CD4-positive, alpha-beta memory T cell (primary cell): ENCODE results near the gene ERBB4. TPM values are rescaled to one million over a fixed set of nuclear protein-coding genes. Genes with fewer than 3 reads are reported as not detected.
A peak's percentile ranks its signal among the peaks of the same experiment; 100 is the strongest.

Experiments
- CTCF ChIA-PET: fragments of 350-600 bp; sonication (Branson Sonifier 250); formaldehyde crosslinking; loops from one replicate; lab custom pipeline; 2021; ENCODE audit warnings: inconsistent platforms; ENCODE audit not compliant: partially characterized antibody; lab: Charles Lee
- POLR2A ChIA-PET: fragments of 350-600 bp; sonication (Branson Sonifier 250); formaldehyde crosslinking; loops from one replicate; lab custom pipeline; 2021; ENCODE audit not compliant: partially characterized antibody; lab: Charles Lee
- DNase-seq, 5 donors: peaks; one replicate each; pipeline versions ENCODE4 v3.0.0 to v3.0.0-alpha.2; 2020 to 2022; ENCODE audit warnings: mixed read lengths in 1 of 5
- H3K27ac ChIP-seq: one replicate; pipeline ENCODE4 v1.7.0; 2013; ENCODE audit warnings: low read depth, low read length
- H3K27me3 ChIP-seq: 2 replicates; pipeline ENCODE4 v1.7.0; 2013; ENCODE audit warnings: mild to moderate bottlenecking, low read length, moderate library complexity; ENCODE audit not compliant: insufficient read depth
- H3K36me3 ChIP-seq: 2 replicates; pipeline ENCODE4 v1.7.0; 2013; ENCODE audit warnings: mild to moderate bottlenecking, low read length, moderate library complexity; ENCODE audit not compliant: insufficient read depth
- H3K4me1 ChIP-seq: 2 replicates; pipeline ENCODE4 v1.7.0; 2013; ENCODE audit warnings: mild to moderate bottlenecking, low read length, moderate library complexity; ENCODE audit not compliant: insufficient read depth
- H3K4me3 ChIP-seq, 2 donors: one replicate each; pipeline ENCODE4 v1.7.0; 2013; ENCODE audit warnings: low read length in 2 of 2, mild to moderate bottlenecking in 1 of 2
- H3K9me3 ChIP-seq, 2 donors: one replicate each; pipeline ENCODE4 v1.7.0; 2013; ENCODE audit warnings: low read length in 2 of 2, control low read depth in 1 of 2; ENCODE audit not compliant: control insufficient read depth in 1 of 2
- H3K27ac Mint-ChIP-seq, 7 donors: one replicate each; pipeline ENCODE4 v1.8.0; 2020 to 2021; ENCODE audit warnings: mixed read lengths in 7 of 7, mild to moderate bottlenecking in 6 of 7, inconsistent platforms in 3 of 7, moderate library complexity in 3 of 7
- H3K27me3 Mint-ChIP-seq, 2 donors: one replicate each; pipeline ENCODE4 v1.8.0; 2020 to 2021; ENCODE audit warnings: mixed read lengths in 2 of 2
- H3K36me3 Mint-ChIP-seq, 2 donors: one replicate each; pipeline ENCODE4 v1.8.0; 2020 to 2021; ENCODE audit warnings: mixed read lengths in 2 of 2, inconsistent platforms in 1 of 2, mild to moderate bottlenecking in 1 of 2
- H3K4me1 Mint-ChIP-seq, 4 donors: one replicate each; pipeline ENCODE4 v1.8.0; 2020 to 2021; ENCODE audit warnings: mixed read lengths in 4 of 4, mild to moderate bottlenecking in 1 of 4
- H3K4me3 Mint-ChIP-seq, 8 donors: one replicate each; pipeline ENCODE4 v1.8.0; 2020 to 2021; ENCODE audit warnings: mixed read lengths in 8 of 8, mild to moderate bottlenecking in 7 of 8, moderate library complexity in 6 of 8, inconsistent platforms in 3 of 8
- H3K9me3 Mint-ChIP-seq, 8 donors: one replicate each; pipeline ENCODE4 v1.8.0; 2020 to 2021; ENCODE audit warnings: mixed read lengths in 8 of 8, mild to moderate bottlenecking in 5 of 8, inconsistent platforms in 3 of 8, moderate library complexity in 1 of 8
- intact Hi-C: fragments of 100-400 bp; cut with micrococcal nuclease; formaldehyde crosslinking; loops from one replicate; pipeline ENCODE4 v1.15.1; 2023
- polyA plus RNA-seq, 2 donors: library from polyadenylated mRNA; unstranded; fragments of 300-500 nt; fragmentation: Illumina TruSeq; gene quantifications; one replicate each; pipeline ENCODE4 v1.2.3, GENCODE V29; 2021
- total RNA-seq, 2 experiments: library from RNA; stranded (reverse); gene quantifications; one replicate each; pipeline ENCODE4 v1.2.3, GENCODE V29; 2021

ERBB4 gene
- total and polyA plus RNA-seq, 4 experiments from 2014 or later: not detected

- DNase-seq: no peak
- CTCF ChIA-PET: no interaction called here
- Histone ChIP-seq H3K4me3 (no peak overlapping the region), H3K4me1 (no peaks in the 10 kb centered on the region), H3K27ac (no peak overlapping the region), H3K36me3 (no peaks in the 10 kb centered on the region), H3K9me3 (no peaks in the 10 kb centered on the region), H3K27me3 (no peaks in the 10 kb centered on the region)
- intact Hi-C loops: no loop called here
- H3K36me3 Mint-ChIP-seq: no peaks in the 10 kb centered on the region
- no peak overlapping the region for H3K27ac Mint-ChIP-seq
- H3K9me3 Mint-ChIP-seq: peaks cover 0 to 8% (median 3%) of the 10 kb centered on the region in 8 donors
- peak overlapping the region in 5 of 8 donors; percentile 9 to 67 (median 39) for H3K4me3 Mint-ChIP-seq
- POLR2A ChIA-PET: no interaction called here
- H3K27me3 Mint-ChIP-seq: peaks cover 29% of the 10 kb centered on the region in 2 donors
- H3K4me1 Mint-ChIP-seq: peaks cover 3 to 14% (median 7%) of the 10 kb centered on the region in 4 donors
Measured at GRCh38 chr2:212535996-212536816, 2.4 kb downstream of the ERBB4 start.

GRCh38 chr2:212534336-212534735 lies 4.3 kb downstream of the ERBB4 start:
- no peak overlapping the region for H3K4me3 Mint-ChIP-seq

DNA sequence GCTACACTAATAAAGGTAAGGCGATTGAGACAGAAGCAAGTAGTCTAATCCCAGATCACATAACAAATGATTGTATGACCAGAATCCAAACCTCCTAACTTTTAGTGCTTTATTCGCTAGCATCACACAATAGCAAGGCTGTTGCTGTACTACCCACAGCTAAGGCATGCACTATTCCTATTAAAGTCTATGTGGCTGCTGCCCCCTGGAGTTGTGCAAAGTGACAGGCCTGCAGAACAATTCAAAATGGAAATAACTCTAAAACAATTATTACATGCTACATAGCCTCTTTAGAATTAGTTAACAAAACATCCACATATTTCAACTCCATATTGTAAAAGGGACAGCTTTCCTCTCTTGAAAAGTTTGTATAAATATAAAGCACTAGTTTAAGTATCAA lies 6.0 kb downstream of the ERBB4 start:
- Histone ChIP-seq H3K4me1 (no peaks in the 10 kb centered on the region), H3K27ac (no peak overlapping the region), H3K9me3 (no peaks in the 10 kb centered on the region), H3K27me3 (no peaks in the 10 kb centered on the region), H3K36me3 (no peaks in the 10 kb centered on the region), H3K4me3 (no peak overlapping the region)
- H3K27me3 Mint-ChIP-seq: peaks cover 20% of the 10 kb centered on the region in 2 donors
- H3K4me1 Mint-ChIP-seq: peaks cover 3 to 9% (median 4%) of the 10 kb centered on the region in 4 donors
- POLR2A ChIA-PET: no interaction called here
- no peak overlapping the region for H3K4me3 Mint-ChIP-seq
- H3K9me3 Mint-ChIP-seq: peaks cover 0 to 4% (median 0%) of the 10 kb centered on the region in 8 donors
- DNase-seq: no peak
- CTCF ChIA-PET: no interaction called here
- intact Hi-C loops: no loop called here
- H3K36me3 Mint-ChIP-seq: no peaks in the 10 kb centered on the region
- H3K27ac Mint-ChIP-seq: no peak overlapping the region

More at GRCh38 chr2:212534336-212534735, 4.3 kb downstream of the ERBB4 start:
- H3K36me3 Mint-ChIP-seq: no peaks in the 10 kb centered on the region
- ChIA-PET CTCF (no interaction called here), POLR2A (no interaction called here)
- peaks cover 0 to 4% (median 0%) of the 10 kb centered on the region in 8 donors for H3K9me3 Mint-ChIP-seq
- intact Hi-C loops: no loop called here
- Histone ChIP-seq H3K27ac (no peak overlapping the region), H3K4me1 (no peaks in the 10 kb centered on the region), H3K27me3 (no peaks in the 10 kb centered on the region), H3K9me3 (no peaks in the 10 kb centered on the region), H3K36me3 (no peaks in the 10 kb centered on the region), H3K4me3 (no peak overlapping the region)
- no peak overlapping the region for H3K27ac Mint-ChIP-seq
- H3K4me1 Mint-ChIP-seq: peaks cover 3 to 9% (median 5%) of the 10 kb centered on the region in 4 donors
- no peak for DNase-seq
- peaks cover 22 to 23% of the 10 kb centered on the region in 2 donors for H3K27me3 Mint-ChIP-seq

DNA sequence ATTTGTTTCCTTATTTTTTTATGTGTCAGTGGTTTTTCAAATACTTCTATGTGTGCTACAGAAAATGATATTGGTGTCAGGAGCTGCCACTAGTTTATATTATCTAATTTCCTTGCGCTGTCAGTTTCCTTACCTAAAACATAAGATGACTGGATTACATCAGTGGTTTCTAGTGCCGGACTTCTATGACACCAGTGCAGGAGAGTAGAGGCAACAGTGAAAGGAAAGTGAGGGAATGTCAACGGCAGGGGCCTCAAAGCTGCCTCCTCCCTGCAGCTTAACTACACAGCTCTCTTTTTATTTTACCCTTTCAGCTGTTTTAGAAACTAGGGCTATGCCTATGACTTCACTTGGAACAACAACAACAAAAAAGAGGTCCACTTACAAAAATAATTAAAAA lies 6.5 kb downstream of the ERBB4 start:
- H3K4me1 Mint-ChIP-seq: peaks cover 3 to 9% (median 4%) of the 10 kb centered on the region in 4 donors
- no peaks in the 10 kb centered on the region for H3K36me3 Mint-ChIP-seq
- H3K27me3 ChIP-seq: no peaks in the 10 kb centered on the region
- H3K4me3 ChIP-seq: no peak overlapping the region
- CTCF ChIA-PET: no interaction called here
- H3K9me3 Mint-ChIP-seq: peaks cover 0 to 4% (median 0%) of the 10 kb centered on the region in 8 donors
- H3K27ac ChIP-seq: no peak overlapping the region
- no peaks in the 10 kb centered on the region for H3K36me3 ChIP-seq
- POLR2A ChIA-PET: no interaction called here
- H3K27me3 Mint-ChIP-seq: peaks cover 16 to 18% of the 10 kb centered on the region in 2 donors
- DNase-seq: no peak
- H3K4me3 Mint-ChIP-seq: no peak overlapping the region
- H3K4me1 ChIP-seq: no peaks in the 10 kb centered on the region
- H3K9me3 ChIP-seq: no peaks in the 10 kb centered on the region
- H3K27ac Mint-ChIP-seq: no peak overlapping the region
- intact Hi-C loops: no loop called here

DNA sequence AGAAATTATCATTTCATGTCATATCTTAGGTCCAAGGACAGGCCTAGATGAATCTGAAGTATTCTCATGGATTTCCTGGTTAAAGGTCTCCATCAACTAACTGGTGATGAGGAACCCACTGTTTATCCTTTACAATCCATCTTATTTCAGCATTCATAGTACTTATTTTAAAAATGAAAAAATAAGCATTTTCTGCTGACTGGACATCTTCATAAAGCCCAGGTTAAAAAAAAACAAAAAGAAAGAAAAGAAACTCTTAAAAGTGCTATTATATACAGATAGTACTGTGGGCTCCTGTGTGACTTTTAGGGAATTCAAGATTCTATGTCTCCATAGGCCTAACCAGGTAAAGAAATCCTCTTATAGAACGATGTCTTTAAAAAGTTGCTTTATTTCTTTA lies 7.1 kb downstream of the ERBB4 start:
- ChIA-PET POLR2A (no interaction called here), CTCF (no interaction called here)
- DNase-seq: no peak
- no peak overlapping the region for H3K4me3 Mint-ChIP-seq
- H3K4me1 ChIP-seq: no peaks in the 10 kb centered on the region
- H3K27me3 Mint-ChIP-seq: peaks cover 12 to 13% of the 10 kb centered on the region in 2 donors
- no peak overlapping the region for H3K27ac ChIP-seq
- intact Hi-C loops: no loop called here
- peaks cover 0 to 4% (median 0%) of the 10 kb centered on the region in 8 donors for H3K9me3 Mint-ChIP-seq
- no peaks in the 10 kb centered on the region for H3K9me3 ChIP-seq
- H3K36me3 ChIP-seq: no peaks in the 10 kb centered on the region
- H3K36me3 Mint-ChIP-seq: no peaks in the 10 kb centered on the region
- H3K4me1 Mint-ChIP-seq: peaks cover 0 to 4% (median 1%) of the 10 kb centered on the region in 4 donors
- no peaks in the 10 kb centered on the region for H3K27me3 ChIP-seq
- H3K27ac Mint-ChIP-seq: no peak overlapping the region
- H3K4me3 ChIP-seq: no peak overlapping the region

DNA sequence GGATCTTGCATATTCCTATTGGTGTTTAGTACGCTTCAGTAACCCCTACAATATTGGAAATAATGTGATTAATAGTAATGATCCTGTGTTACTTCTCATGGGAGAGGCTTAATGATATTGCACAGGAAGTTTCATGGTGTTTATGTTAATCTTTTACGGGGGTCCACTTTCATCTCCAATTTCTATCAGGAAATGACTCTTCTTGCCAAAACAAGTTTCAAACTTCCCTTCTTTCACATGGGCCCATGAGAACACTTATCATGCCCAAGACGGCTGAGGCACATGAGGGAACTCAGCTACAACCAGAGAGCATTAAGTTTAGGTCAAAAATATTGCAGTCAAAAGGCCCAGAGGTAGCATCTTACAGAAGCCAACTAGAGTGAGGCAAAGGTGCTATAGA lies 7.6 kb downstream of the ERBB4 start:
- H3K4me1 Mint-ChIP-seq: no peaks in the 10 kb centered on the region
- CTCF ChIA-PET: no interaction called here
- peaks cover 8 to 9% of the 10 kb centered on the region in 2 donors for H3K27me3 Mint-ChIP-seq
- no peak overlapping the region for H3K27ac ChIP-seq
- H3K36me3 Mint-ChIP-seq: no peaks in the 10 kb centered on the region
- H3K27ac Mint-ChIP-seq: no peak overlapping the region
- intact Hi-C loops: no loop called here
- no peaks in the 10 kb centered on the region for H3K9me3 ChIP-seq
- H3K36me3 ChIP-seq: no peaks in the 10 kb centered on the region
- no peaks in the 10 kb centered on the region for H3K27me3 ChIP-seq
- H3K4me3 ChIP-seq: no peak overlapping the region
- no peaks in the 10 kb centered on the region for H3K9me3 Mint-ChIP-seq
- H3K4me3 Mint-ChIP-seq: no peak overlapping the region
- DNase-seq: no peak
- no peaks in the 10 kb centered on the region for H3K4me1 ChIP-seq
- POLR2A ChIA-PET: no interaction called here

GRCh38 chr2:212530373-212530772 lies 8.2 kb downstream of the ERBB4 start:
- peaks cover 6 to 7% of the 10 kb centered on the region in 2 donors for H3K27me3 Mint-ChIP-seq
- ChIA-PET CTCF (no interaction called here), POLR2A (no interaction called here)
- Histone ChIP-seq H3K36me3 (no peaks in the 10 kb centered on the region), H3K27me3 (no peaks in the 10 kb centered on the region), H3K4me1 (no peaks in the 10 kb centered on the region), H3K27ac (no peak overlapping the region), H3K4me3 (no peak overlapping the region), H3K9me3 (no peaks in the 10 kb centered on the region)
- no peaks in the 10 kb centered on the region for H3K4me1 Mint-ChIP-seq
- H3K27ac Mint-ChIP-seq: no peak overlapping the region
- intact Hi-C loops: no loop called here
- H3K36me3 Mint-ChIP-seq: no peaks in the 10 kb centered on the region
- H3K9me3 Mint-ChIP-seq: no peaks in the 10 kb centered on the region
- H3K4me3 Mint-ChIP-seq: no peak overlapping the region
- DNase-seq: no peak
